Fibroblast of lung (primary cell): ENCODE results near the gene TOPAZ1. TPM values are rescaled to one million over a fixed set of nuclear protein-coding genes. Genes with fewer than 3 reads are reported as not detected.

Experiments
- DNase-seq, 2 donors: peaks; one replicate each; pipeline versions ENCODE4 v3.0.0 to v3.0.0-alpha.2; 2010; ENCODE audit warnings: low read depth in 2 of 2
- H2AFZ ChIP-seq: 2 replicates; pipeline ENCODE4 v1.5.1; 2012; ENCODE audit warnings: low read length, control low read depth, inconsistent platforms
- H3K27ac ChIP-seq: 2 replicates; pipeline ENCODE4 v1.5.1; 2011; ENCODE audit warnings: low read length, control low read depth; ENCODE audit not compliant: insufficient read depth
- H3K27me3 ChIP-seq: 2 replicates; pipeline ENCODE4 v1.5.1; 2011; ENCODE audit warnings: mild to moderate bottlenecking, low read length; ENCODE audit not compliant: control insufficient read depth, insufficient read depth
- H3K36me3 ChIP-seq: 2 replicates; pipeline ENCODE4 v1.5.1; 2011; ENCODE audit warnings: low read length; ENCODE audit not compliant: control insufficient read depth, insufficient read depth
- H3K4me1 ChIP-seq: 2 replicates; pipeline ENCODE4 v1.5.1; 2011; ENCODE audit warnings: low read length; ENCODE audit not compliant: control insufficient read depth, insufficient read depth; ENCODE audit errors: extremely low read depth
- H3K4me2 ChIP-seq: 2 replicates; pipeline ENCODE4 v1.5.1; 2011; ENCODE audit warnings: low read length, control low read depth; ENCODE audit not compliant: insufficient read depth; ENCODE audit errors: extremely low read depth
- H3K4me3 ChIP-seq, 4 experiments: fragments of 200-600 bp in 1 of 4; sonication (generic) in 1 of 4; replicated peaks in 1 of 4; 2 replicates each; pipeline ENCODE4 v1.5.1; 2011 to 2016; ENCODE audit warnings: low read length in 4 of 4, low read depth in 3 of 4, mild to moderate bottlenecking in 3 of 4, control low read depth in 2 of 4, inconsistent platforms in 1 of 4, mixed read lengths in 1 of 4; ENCODE audit not compliant: insufficient read depth in 1 of 4; ENCODE audit errors: control extremely low read depth in 1 of 4
- H3K79me2 ChIP-seq: 2 replicates; pipeline ENCODE4 v1.5.1; 2012; ENCODE audit warnings: mild to moderate bottlenecking, low read length, inconsistent platforms; ENCODE audit not compliant: control insufficient read depth, insufficient read depth
- H3K9ac ChIP-seq: 2 replicates; pipeline ENCODE4 v1.5.1; 2011; ENCODE audit warnings: mild to moderate bottlenecking, low read length, control low read depth; ENCODE audit not compliant: insufficient read depth
- H3K9me3 ChIP-seq: 2 replicates; pipeline ENCODE4 v1.5.1; 2012; ENCODE audit warnings: low read depth, low read length; ENCODE audit not compliant: control insufficient read depth, insufficient read depth
- H4K20me1 ChIP-seq: 2 replicates; pipeline ENCODE4 v1.5.1; 2011; ENCODE audit warnings: low read length; ENCODE audit not compliant: control insufficient read depth, insufficient read depth; ENCODE audit errors: extremely low read depth
- EZH2 ChIP-seq: IDR thresholded peaks from 2 replicates; pipeline ENCODE4 v1.5.1; 2012; ENCODE audit warnings: low read length, control low read depth, mild to moderate bottlenecking; ENCODE audit errors: missing control alignments
- polyA plus RNA-seq, 2 donors: library from polyadenylated mRNA; depleted of rRNA in 1 of 2; stranded (reverse) in 1 of 2; unstranded in 1 of 2; fragments of >200 nt; gene quantifications; 2 replicates each; pipeline ENCODE4 v1.2.1, GENCODE V29; 2011 to 2012; ENCODE audit warnings: missing spikeins in 1 of 2
- total RNA-seq: library from RNA; depleted of rRNA; stranded (reverse); fragments of >200 nt; gene quantifications from 2 replicates; pipeline ENCODE4 v1.2.1, GENCODE V29; 2014
- TF ChIP-seq, protein P1 (sequence below), 2 donors: IDR thresholded peaks in 1 of 2; conservative IDR thresholded peaks in 1 of 2; 1 replicate in 1 of 2; 2 replicates in 1 of 2; pipeline ENCODE4 v1.5.1; 2011 to 2012; ENCODE audit warnings: low read length in 2 of 2, control low read depth in 1 of 2, inconsistent platforms in 1 of 2, low read depth in 1 of 2, mild to moderate bottlenecking in 1 of 2

The TOPAZ1 gene
- total and polyA plus RNA-seq, 2 donors (not counting 1 experiment from before 2014, with no cell fraction given): not detected

DNA sequence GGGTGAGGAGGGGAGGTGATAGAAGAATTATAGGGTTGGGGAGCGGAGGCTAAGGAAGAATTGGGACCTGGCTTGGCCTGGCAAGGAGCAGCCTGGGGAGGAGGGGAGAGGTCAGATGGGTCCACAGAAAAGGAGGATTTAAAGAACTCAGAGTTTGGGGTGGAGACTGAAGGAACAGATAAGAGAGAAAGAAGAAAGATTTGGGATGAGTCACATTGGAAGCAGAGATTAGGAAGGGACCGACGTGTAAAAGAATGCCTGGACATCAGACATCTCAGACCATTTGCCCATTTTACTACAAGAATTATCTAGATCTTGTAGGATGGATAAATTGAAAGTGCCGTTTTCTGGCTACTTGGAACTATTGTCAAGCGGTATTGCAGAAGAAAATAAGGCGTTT lies 107.3 kb downstream of the TOPAZ1 start:
- H2AFZ ChIP-seq: no peak overlapping the region
- no peak overlapping the region for H3K4me3 ChIP-seq
- no peak for TF ChIP-seq EZH2
- TF ChIP-seq, protein P1, sequence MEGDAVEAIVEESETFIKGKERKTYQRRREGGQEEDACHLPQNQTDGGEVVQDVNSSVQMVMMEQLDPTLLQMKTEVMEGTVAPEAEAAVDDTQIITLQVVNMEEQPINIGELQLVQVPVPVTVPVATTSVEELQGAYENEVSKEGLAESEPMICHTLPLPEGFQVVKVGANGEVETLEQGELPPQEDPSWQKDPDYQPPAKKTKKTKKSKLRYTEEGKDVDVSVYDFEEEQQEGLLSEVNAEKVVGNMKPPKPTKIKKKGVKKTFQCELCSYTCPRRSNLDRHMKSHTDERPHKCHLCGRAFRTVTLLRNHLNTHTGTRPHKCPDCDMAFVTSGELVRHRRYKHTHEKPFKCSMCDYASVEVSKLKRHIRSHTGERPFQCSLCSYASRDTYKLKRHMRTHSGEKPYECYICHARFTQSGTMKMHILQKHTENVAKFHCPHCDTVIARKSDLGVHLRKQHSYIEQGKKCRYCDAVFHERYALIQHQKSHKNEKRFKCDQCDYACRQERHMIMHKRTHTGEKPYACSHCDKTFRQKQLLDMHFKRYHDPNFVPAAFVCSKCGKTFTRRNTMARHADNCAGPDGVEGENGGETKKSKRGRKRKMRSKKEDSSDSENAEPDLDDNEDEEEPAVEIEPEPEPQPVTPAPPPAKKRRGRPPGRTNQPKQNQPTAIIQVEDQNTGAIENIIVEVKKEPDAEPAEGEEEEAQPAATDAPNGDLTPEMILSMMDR (conservative IDR thresholded peaks at IDR 0.05 in 1 of 2, IDR thresholded peaks at IDR 0.05 in 1 of 2; ENCODE audit: low read depth in 1 of 2, low read length in 2 of 2): no peak
- H3K79me2 ChIP-seq: no peaks in the 10 kb centered on the region
- no peaks in the 10 kb centered on the region for H3K36me3 ChIP-seq
- no peaks in the 10 kb centered on the region for H3K9me3 ChIP-seq
- no peaks in the 10 kb centered on the region for H3K4me1 ChIP-seq
- H4K20me1 ChIP-seq: no peaks in the 10 kb centered on the region
- H3K9ac ChIP-seq: no peak overlapping the region
- no peaks in the 10 kb centered on the region for H3K27me3 ChIP-seq
- no peak overlapping the region for H3K27ac ChIP-seq
- DNase-seq: peak in 1 of 2 donors; percentile 9
- no peak overlapping the region for H3K4me2 ChIP-seq

DNA sequence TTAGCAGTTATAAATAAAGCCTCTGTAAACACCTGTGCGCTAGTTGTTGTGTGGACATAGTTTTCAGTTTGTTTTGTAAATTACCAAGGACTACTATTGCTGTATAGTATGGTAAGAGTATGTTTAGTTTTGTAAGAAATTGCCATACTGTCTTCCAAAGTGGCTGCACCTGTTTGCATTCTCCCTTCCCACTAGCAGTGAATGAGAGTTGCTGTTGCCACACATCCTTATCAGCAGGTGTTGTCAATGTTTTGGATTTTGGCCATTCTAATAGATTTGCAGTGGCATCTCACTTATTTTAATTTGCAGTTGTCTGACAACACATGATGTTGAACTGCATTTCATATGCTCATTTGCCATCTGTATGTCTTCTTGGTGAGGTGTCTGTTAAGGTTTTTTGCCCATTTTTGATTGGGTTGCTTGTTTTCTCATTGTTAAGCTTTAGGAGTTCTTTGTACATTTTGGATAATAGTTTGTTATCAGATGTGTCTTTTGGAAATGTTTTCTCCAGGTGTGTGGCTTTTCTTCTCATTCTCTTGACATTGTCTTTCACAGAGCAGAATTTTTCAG lies 111.8 kb downstream of the TOPAZ1 start:
- Histone ChIP-seq H3K36me3 (no peaks in the 10 kb centered on the region), H3K4me1 (peaks cover 3% of the 10 kb centered on the region), H3K9me3 (no peaks in the 10 kb centered on the region), H3K27ac (no peak overlapping the region), H3K27me3 (no peaks in the 10 kb centered on the region), H3K4me2 (no peak overlapping the region), H3K9ac (no peak overlapping the region), H3K79me2 (no peaks in the 10 kb centered on the region), H3K4me3 (no peak overlapping the region), H2AFZ (no peak overlapping the region), H4K20me1 (no peaks in the 10 kb centered on the region)
- TF ChIP-seq, protein P1 (conservative IDR thresholded peaks at IDR 0.05 in 1 of 2, IDR thresholded peaks at IDR 0.05 in 1 of 2; ENCODE audit: low read depth in 1 of 2, low read length in 2 of 2): no peak
- no peak for TF ChIP-seq EZH2
- DNase-seq: no peak

DNA sequence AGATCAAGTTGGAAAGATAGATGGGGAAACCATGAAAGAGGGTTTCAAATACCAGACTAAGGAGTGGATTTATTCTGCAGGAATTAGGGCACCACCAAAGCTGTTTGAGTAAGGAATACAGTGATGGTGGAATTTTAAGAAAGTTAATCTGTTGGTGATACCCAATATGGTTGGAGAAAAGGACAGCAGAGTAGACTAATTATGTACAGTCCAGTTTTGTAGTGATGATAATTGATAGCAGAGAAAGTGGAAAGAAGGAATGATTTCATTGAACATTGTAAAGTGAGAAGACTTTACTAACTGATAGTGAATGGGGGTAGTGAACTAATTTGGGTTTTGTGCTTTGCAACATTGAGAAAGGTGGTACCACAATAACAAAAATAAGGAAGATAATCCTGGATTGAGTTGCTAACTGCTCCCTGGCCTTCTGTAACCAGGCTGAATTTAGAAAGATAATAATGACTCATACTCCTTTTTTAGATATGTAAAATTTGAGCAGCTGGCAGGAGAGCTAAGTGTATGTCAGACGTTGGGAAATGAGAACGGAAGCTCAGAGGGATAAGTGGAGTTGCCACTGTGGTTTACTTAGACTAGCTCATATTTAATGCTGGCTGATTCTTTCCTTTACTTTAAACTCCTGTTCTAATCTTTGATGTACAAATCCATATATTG lies 113.8 kb downstream of the TOPAZ1 start:
- no peak overlapping the region for H3K9ac ChIP-seq

More for the DNA sequence above, 113.8 kb downstream of the TOPAZ1 start:
- Histone ChIP-seq H3K27ac (no peak overlapping the region), H3K9me3 (no peaks in the 10 kb centered on the region), H4K20me1 (no peaks in the 10 kb centered on the region), H2AFZ (no peak overlapping the region), H3K4me2 (no peak overlapping the region), H3K4me1 (peaks cover 3% of the 10 kb centered on the region), H3K4me3 (no peak overlapping the region), H3K79me2 (no peaks in the 10 kb centered on the region), H3K36me3 (no peaks in the 10 kb centered on the region), H3K27me3 (no peaks in the 10 kb centered on the region)
- peak; percentile 88 to 91 for DNase-seq
- TF ChIP-seq EZH2: no peak
- TF ChIP-seq, protein P1 (conservative IDR thresholded peaks at IDR 0.05 in 1 of 2, IDR thresholded peaks at IDR 0.05 in 1 of 2; ENCODE audit: low read depth in 1 of 2, low read length in 2 of 2): no peak
